GM18520 (cell line): Measurements from ENCODE around the gene RAI14.

Experiments used
- ATAC-seq: cut with Tn5 transposase; IDR thresholded peaks from one replicate; pipeline ENCODE4 v1.9.1; 2021; ENCODE audit not compliant: unreplicated experiment

The RAI14 gene

DNA sequence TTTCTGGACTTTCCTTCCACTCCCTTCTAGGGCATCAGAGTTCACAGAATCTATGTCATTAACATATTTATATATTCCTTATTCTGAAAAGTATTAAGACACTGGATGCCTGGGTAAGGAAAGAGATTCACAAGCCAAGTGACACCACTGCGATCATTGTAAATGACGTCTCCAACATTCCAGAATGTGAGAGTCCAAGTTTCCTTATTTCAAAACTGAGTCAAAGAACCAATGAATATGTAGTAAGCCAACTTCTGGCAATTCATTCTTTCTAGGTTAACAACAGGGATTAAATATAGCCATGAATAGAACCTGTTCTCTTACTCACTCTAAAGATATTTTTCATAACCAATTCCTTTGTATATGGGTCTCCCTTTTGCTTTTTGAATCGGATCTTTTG lies 18.1 kb downstream of the RAI14 start:
- no peak for ATAC-seq

DNA sequence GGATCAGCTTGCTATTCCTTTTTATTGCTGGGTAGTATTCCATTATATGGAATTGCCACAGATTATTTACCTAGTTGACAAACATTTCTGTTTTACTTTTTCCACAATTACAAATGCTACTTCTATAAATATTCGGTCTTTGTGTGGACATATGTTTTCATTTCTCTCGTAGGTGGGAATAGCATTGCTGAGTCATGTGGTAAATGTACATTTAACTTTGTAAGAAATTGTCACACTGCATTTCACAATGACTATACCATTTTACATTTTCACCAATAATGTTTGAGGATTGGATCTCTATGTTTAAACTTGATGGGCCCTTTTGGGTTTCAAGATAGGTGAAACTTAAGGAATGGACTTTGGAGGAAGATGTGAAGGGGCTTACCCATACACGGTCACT lies 19.7 kb downstream of the RAI14 start:
- no peak for ATAC-seq

- no peak for ATAC-seq
These were observed 20.3 kb downstream of the RAI14 start for GRCh38 chr5:34676416-34676815.

- no peak for ATAC-seq
These were observed 21.3 kb downstream of the RAI14 start for GRCh38 chr5:34677428-34677827.

- ATAC-seq: no peak
These were observed 24.8 kb downstream of the RAI14 start for GRCh38 chr5:34680896-34681295.

DNA sequence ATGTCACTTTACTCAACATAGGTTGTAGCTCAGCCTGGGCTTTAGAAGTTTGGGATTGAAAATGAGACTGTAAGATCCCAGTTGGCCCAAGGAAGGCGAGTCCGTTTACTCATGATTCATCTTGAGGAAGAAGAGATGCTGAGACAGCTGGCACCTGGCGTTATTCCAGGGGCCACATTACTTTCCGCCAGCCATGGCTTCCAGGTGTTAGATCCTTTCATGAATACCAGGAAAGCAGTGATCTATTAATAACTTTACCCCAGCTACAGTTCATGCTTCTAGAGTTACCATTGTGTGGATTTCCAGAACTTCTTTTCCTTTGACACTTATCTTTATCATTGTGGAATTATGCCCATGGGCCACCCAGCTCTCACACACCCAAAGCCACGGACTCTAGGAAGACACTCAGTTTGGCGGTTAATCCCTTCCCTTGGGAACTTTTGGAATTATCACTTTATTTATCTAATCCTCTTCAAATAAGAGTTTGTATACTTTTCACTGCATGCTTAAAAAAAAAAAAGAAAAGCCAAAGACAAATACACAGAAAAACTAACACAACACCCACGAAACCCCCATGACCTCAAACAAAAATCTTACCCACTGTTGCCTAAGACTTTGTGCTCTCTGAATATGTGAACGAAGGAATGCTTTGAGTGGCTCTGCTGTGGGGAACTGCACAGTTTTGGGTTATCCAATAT lies 26.9 kb downstream of the RAI14 start:
- ATAC-seq: no peak

GRCh38 chr5:34684281-34684979 lies 28.3 kb downstream of the RAI14 start:
- ATAC-seq: no peak

DNA sequence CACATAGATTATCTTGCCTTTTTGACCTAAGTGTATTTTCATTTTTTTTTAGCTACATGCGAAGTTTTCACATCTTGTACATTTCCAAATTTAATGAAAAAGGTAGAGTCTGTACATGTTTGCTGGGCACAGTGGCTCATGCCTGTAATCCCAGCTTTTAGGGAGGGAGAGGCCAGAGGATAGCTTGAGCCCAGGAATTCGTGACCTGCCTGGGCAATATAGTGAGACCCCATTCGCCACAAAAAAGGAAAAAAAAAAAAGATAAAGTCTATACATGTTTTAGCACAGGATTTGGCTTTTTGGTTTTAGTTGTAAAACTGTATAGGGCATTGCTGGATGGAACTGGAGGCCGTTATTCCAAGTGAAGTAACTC lies 28.8 kb downstream of the RAI14 start:
- ATAC-seq: no peak

- ATAC-seq: no peak
These were observed 29.5 kb downstream of the RAI14 start for GRCh38 chr5:34685485-34686165.

DNA sequence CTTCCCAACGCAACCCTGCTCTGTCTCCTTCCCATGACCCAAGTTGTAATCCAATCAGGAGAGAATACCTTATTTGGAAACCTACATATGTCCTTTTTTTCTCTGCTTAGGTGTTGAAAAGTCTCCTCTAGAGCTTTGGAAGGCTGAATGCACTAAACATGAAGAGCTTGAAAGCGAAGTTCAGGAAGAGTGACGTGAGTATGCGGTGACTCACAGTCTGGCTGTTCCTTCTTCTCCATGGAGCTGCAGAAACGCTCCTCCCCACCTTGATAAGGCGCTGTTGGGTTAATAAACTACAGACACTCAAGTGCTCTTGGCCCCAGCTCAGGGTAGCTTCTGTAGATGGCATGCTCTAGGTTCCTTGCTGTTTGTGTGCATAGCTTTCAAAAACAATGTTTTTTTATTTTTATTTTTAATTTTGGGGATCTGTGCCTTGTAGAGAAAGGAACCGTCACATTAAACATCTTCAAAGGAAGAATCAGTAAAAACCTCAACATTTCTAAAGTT lies 30.7 kb downstream of the RAI14 start:
- no peak for ATAC-seq

GRCh38 chr5:34687269-34688011 lies 31.3 kb downstream of the RAI14 start:
- ATAC-seq: no peak

DNA sequence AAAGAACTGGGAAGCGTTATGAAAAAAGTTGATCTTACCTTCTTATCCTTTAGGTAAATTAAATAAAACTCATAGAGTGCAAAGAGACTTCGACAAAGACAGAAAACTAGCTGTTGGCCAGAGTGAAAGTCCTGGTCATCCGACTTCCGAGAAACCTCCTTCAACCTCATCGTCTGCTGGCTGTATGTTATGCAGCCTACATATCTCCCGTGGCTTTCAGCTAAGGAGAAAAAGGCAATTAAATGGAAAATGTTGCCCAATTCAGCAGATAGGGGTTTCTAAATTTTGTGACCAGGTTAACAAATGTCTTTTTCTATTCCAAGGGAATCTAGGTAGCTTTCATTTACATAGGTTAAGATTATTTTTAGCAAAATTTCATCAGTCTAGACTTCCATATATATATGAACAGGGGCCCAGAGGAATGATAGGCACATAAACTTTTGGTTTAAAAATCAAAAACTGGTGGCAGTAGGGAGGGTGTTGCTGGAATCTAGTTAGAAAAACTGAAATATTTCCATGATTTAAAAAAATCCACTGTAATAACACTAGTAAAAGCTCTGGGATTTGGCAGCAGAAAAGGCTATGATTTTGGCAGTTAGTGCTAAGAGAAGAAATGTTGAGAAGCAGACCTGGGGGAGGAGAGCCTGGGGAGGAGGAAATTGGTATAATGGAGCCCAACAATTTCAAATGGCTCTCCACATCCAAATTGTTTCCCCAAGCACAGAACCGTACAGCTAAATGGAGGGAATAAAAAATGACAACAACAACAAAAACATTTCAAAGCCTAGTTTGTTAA lies 32.1 kb downstream of the RAI14 start:
- no peak for ATAC-seq

DNA sequence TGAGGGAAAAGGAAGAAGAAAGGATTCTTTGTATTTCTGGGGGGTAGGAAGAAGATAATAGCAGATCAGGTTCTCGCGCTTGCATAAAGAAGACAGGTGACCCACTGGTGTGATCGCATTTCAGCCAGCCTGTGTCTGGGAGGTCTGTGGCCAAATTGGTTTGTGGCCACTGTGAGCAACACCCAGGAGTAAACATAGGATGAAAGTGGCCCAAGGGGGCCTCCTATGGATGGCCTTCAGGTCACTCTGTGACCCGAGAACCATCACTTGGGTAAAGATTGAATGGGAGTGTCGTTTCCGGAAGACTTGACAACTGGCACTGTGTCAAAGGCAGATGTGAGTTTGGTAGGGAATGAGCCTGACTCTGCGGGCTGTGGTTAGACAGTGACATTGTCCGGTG lies 34.2 kb downstream of the RAI14 start:
- no peak for ATAC-seq

DNA sequence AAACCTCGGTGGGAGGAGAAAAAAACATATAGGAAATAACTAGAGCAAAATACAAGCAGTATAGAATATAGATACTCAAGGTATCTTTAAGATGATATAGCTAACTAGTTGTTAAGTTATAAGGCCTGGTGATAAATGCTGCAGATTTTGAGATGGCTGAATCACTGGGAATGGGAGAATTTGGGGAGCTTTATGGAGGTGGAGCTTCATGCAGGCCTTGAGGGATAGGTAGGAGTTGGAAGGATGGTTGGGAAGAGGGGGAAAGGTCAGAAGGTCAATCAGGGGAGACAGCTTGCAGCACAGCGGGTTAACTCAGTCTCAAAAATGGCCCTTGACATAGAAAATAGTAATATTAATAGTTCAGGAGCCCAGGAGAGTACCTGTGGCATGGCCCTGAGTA lies 34.8 kb downstream of the RAI14 start:
- no peak for ATAC-seq

DNA sequence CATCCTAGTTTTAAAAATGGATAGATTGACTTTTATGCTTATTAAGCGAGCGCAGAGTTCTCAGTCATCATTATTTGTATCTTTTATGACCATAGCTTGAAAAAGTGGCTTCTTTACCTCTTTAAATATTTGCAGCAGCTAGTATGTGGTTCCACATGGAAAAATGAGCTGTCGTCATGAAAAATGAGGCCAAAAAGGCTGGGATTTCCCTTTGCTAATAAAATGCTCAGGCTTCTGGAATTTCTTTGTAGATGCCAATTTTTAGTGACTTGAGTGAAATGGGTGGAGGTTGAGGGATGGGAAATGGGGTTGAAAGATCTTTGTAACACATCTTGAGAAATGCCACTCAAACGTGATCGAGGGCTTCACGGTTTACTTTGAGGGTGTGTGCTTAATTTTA lies 35.2 kb downstream of the RAI14 start:
- ATAC-seq: no peak

GRCh38 chr5:34692786-34693185 lies 36.7 kb downstream of the RAI14 start:
- no peak for ATAC-seq

GRCh38 chr5:34694012-34694411 lies 37.9 kb downstream of the RAI14 start:
- no peak for ATAC-seq

GRCh38 chr5:34694685-34695084 lies 38.6 kb downstream of the RAI14 start:
- no peak for ATAC-seq

DNA sequence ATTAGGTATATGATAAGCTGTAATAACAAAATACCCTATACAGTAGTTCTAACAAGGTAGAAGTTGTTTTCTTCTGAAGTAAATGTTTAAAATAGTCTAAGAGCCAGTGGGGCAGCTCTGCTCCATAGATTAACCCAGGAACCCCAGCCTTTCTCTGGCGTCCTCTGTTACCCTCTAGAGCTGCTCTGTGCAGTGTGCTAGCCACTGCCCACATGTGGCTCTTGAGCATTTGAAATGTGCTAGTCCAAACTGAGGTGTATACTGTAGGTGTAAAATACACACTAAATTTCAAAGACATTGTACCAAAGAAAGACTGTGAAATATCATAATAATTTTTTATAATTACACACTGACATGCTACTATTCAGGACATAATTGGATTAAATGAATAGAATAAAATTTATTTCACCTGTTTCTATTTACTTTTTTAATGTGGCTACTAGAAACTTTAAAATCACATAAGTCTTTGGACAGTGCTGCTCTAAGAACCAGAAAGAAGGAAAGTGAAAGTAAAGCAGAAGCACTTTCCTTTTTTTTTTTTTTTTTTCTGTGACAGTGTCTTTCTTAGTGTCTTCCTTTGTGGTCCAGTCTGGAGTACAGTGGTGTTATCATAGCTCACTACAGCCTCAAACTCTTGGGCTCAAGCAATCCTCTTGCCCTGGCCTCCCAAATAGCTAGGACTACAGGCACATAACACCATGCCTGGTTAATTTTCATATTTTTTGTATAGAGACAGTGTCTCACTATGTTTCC lies 39.3 kb downstream of the RAI14 start:
- ATAC-seq: no peak
